Endothelial cell of umbilical vein (primary cell): ENCODE results near the gene NPTX2. TPM values are rescaled to one million over a fixed set of nuclear protein-coding genes. Genes with fewer than 3 reads are reported as not detected.

Experiments used
- BruUV-seq: library from RNA; stranded (reverse); fragments of 400-500 nt; replicated peaks from 2 replicates; lab custom pipeline; 2021; lab: Mats Ljungman, UMichigan
- CTCF ChIA-PET: fragments of 300-600, 350-600 bp; sonication (Branson Sonifier 250); formaldehyde crosslinking; loops from one replicate; lab custom pipeline; 2021; ENCODE audit warnings: antibody characterized with exemption, inconsistent platforms; lab: Charles Lee
- POLR2A ChIA-PET: fragments of 300-600, 350-600 bp; sonication (Branson Sonifier 250); formaldehyde crosslinking; loops from one replicate; lab custom pipeline; 2021; ENCODE audit warnings: antibody characterized with exemption, inconsistent platforms; lab: Charles Lee
- DNase-seq: peaks from one replicate; pipeline ENCODE4 v3.0.0-alpha.2; 2011; ENCODE audit warnings: low read depth, low spot score
- FAIRE-seq: peaks from 2 replicates; lab custom pipeline; 2011; peaks lifted over from hg19 to GRCh38; lab: Jason Lieb, UNC
- H2AFZ ChIP-seq: 2 replicates; pipeline ENCODE4 v1.6.0; 2012; ENCODE audit warnings: low read depth, low read length, control low read depth, inconsistent platforms
- H3K27ac ChIP-seq: 2 replicates; pipeline ENCODE4 v1.5.1; 2011; ENCODE audit warnings: low read depth, mild to moderate bottlenecking, control low read depth, low read length, moderate library complexity; ENCODE audit not compliant: insufficient read depth
- H3K27me3 ChIP-seq, 2 experiments: 2 replicates each; pipeline versions ENCODE4 v1.6.0 to v1.6.1; 2011; ENCODE audit warnings: low read length in 2 of 2, mixed read lengths in 1 of 2; ENCODE audit not compliant: control insufficient read depth in 2 of 2, insufficient read depth in 2 of 2
- H3K36me3 ChIP-seq, 2 experiments: 2 replicates in 1 of 2; 3 replicates in 1 of 2; pipeline ENCODE4 v1.5.1; 2011; ENCODE audit warnings: low read length in 2 of 2, mild to moderate bottlenecking in 1 of 2, moderate library complexity in 1 of 2; ENCODE audit not compliant: control insufficient read depth in 2 of 2, insufficient read depth in 2 of 2; ENCODE audit errors: extremely low read depth in 1 of 2
- H3K4me1 ChIP-seq: 3 replicates; pipeline ENCODE4 v1.5.1; 2011; ENCODE audit warnings: mild to moderate bottlenecking, low read length; ENCODE audit not compliant: control insufficient read depth, insufficient read depth; ENCODE audit errors: extremely low read depth
- H3K4me2 ChIP-seq: 2 replicates; pipeline ENCODE4 v1.6.1; 2011; ENCODE audit warnings: low read length, control low read depth, mixed read lengths; ENCODE audit not compliant: insufficient read depth
- H3K4me3 ChIP-seq, 3 experiments: fragments of 200-600 bp in 1 of 3; sonication (generic), shearing (Covaris generic) in 1 of 3; replicated peaks in 1 of 3; 2 replicates each; pipeline ENCODE4 v1.5.1; 2011 to 2016; ENCODE audit warnings: control low read depth in 3 of 3, low read length in 3 of 3, mild to moderate bottlenecking in 2 of 3, inconsistent platforms in 1 of 3, low read depth in 1 of 3, moderate library complexity in 1 of 3; ENCODE audit not compliant: insufficient read depth in 1 of 3
- H3K79me2 ChIP-seq: 2 replicates; pipeline ENCODE4 v1.6.0; 2012; ENCODE audit warnings: low read length, inconsistent platforms; ENCODE audit not compliant: control insufficient read depth, insufficient read depth
- H3K9ac ChIP-seq: replicated peaks from 2 replicates; pipeline ENCODE3; 2011; ENCODE audit warnings: low read length, control low read depth; ENCODE audit not compliant: insufficient read depth; ENCODE audit errors: extremely low read depth
- H3K9me1 ChIP-seq: replicated peaks from 3 replicates; pipeline ENCODE4 v1.6.0; 2011; ENCODE audit warnings: mild to moderate bottlenecking, low read length; ENCODE audit not compliant: control insufficient read depth, insufficient read depth; ENCODE audit errors: extremely low read depth
- H3K9me3 ChIP-seq: replicated peaks from 2 replicates; pipeline ENCODE4 v1.5.1; 2012; ENCODE audit warnings: low read length, inconsistent platforms; ENCODE audit not compliant: control insufficient read depth, insufficient read depth
- H4K20me1 ChIP-seq: replicated peaks from 2 replicates; pipeline ENCODE3; 2011; ENCODE audit warnings: mild to moderate bottlenecking, low read length; ENCODE audit not compliant: control insufficient read depth, insufficient read depth; ENCODE audit errors: extremely low read depth
- CTCF ChIP-seq, 2 donors: IDR thresholded peaks; 1 replicate in 1 of 2; 2 replicates in 1 of 2; pipeline ENCODE4 v1.5.1; 2011; ENCODE audit warnings: low read length in 2 of 2, mild to moderate bottlenecking in 2 of 2, moderate library complexity in 2 of 2, control low read depth in 1 of 2, inconsistent platforms in 1 of 2, low read depth in 1 of 2; ENCODE audit not compliant: insufficient read depth in 1 of 2; ENCODE audit errors: extremely low read depth in 1 of 2
- EZH2 ChIP-seq: IDR thresholded peaks from 2 replicates; pipeline ENCODE4 v1.6.1; 2012; ENCODE audit warnings: borderline replicate concordance, low read depth, mild to moderate bottlenecking, moderate library complexity, low read length, inconsistent platforms; ENCODE audit not compliant: severe bottlenecking
- FOS ChIP-seq: IDR thresholded peaks from 2 replicates; pipeline ENCODE4 v1.6.1; 2011; ENCODE audit warnings: mild to moderate bottlenecking, low read length, moderate library complexity, borderline replicate concordance; ENCODE audit not compliant: insufficient read depth
- GATA2 ChIP-seq: IDR thresholded peaks from 2 replicates; pipeline ENCODE4 v1.7.0; 2011; ENCODE audit warnings: low read depth, mild to moderate bottlenecking, moderate library complexity, mixed read lengths, low read length; ENCODE audit not compliant: insufficient read length, insufficient read depth
- JUN ChIP-seq: IDR thresholded peaks from 2 replicates; pipeline ENCODE4 v1.6.1; 2011; ENCODE audit warnings: borderline replicate concordance, low read depth; ENCODE audit not compliant: insufficient read length, insufficient read depth
- MAX ChIP-seq: IDR thresholded peaks from 2 replicates; pipeline ENCODE4 v1.6.1; 2011; ENCODE audit not compliant: insufficient read depth, insufficient read length
- MYC ChIP-seq: IDR thresholded peaks from one replicate; pipeline ENCODE4 v1.6.1; 2011; ENCODE audit warnings: mild to moderate bottlenecking, low read depth, low read length
- POLR2A ChIP-seq: IDR thresholded peaks from 2 replicates; pipeline ENCODE4 v1.6.1; 2012; ENCODE audit warnings: low read depth, mild to moderate bottlenecking, control low read depth, low read length
- POLR2AphosphoS5 ChIP-seq: IDR thresholded peaks from 2 replicates; pipeline ENCODE4 v1.6.1; 2012; ENCODE audit warnings: low read depth, mild to moderate bottlenecking, control low read depth, low read length, moderate library complexity; ENCODE audit not compliant: insufficient read depth
- dilution Hi-C: fragments of 300-500 bp; cut with MboI; formaldehyde crosslinking; loops from one replicate; pipeline ENCODE4 v1.15.0; 2019; ENCODE audit warnings: low sequenced_read_pairs; ENCODE audit not compliant: extremely low pct_ligation_motif_present
- intact Hi-C: fragments of 100-400 bp; cut with micrococcal nuclease; formaldehyde crosslinking; loops from one replicate; pipeline ENCODE4 v1.10.0; 2022
- polyA plus RNA-seq, 4 experiments: library from polyadenylated mRNA; depleted of rRNA in 3 of 4; stranded (reverse) in 3 of 4; unstranded in 1 of 4; fragments of >200 nt; gene quantifications; 2 replicates each; pipeline versions ENCODE4 v1.2.1 to v1.2.3, GENCODE V29; 2011 to 2012; ENCODE audit warnings: missing spikeins in 1 of 4
- total RNA-seq: library from RNA; stranded (reverse); gene quantifications from 2 replicates; pipeline ENCODE4 v1.2.3, GENCODE V29; 2021

Gene NPTX2
- total and polyA plus RNA-seq, 2 donors (not counting 3 experiments of a cell fraction or from before 2014, with no cell fraction given), result 0.15 to 0.53 TPM

- Histone ChIP-seq H3K79me2 (no peaks in the 10 kb centered on the region), H3K9me3 (no peaks in the 10 kb centered on the region), H3K9me1 (no peaks in the 10 kb centered on the region), H3K4me3 (no peak overlapping the region), H2AFZ (no peak overlapping the region), H3K27me3 (no peaks in the 10 kb centered on the region), H3K4me1 (no peaks in the 10 kb centered on the region), H3K36me3 (no peaks in the 10 kb centered on the region), H3K27ac (no peak overlapping the region), H3K4me2 (no peak overlapping the region), H4K20me1 (no peaks in the 10 kb centered on the region), H3K9ac (no peak overlapping the region)
- intact Hi-C loops, result no loop called here
- POLR2A ChIA-PET, result no interaction called here
- no TSS peak for BruUV-seq
- FAIRE-seq (no peak), DNase-seq (no peak)
- dilution Hi-C loops, result no loop called here
- TF ChIP-seq JUN (no peak), MYC (no peak), EZH2 (no peak), POLR2AphosphoS5 (no peak), GATA2 (no peak), CTCF (IDR thresholded peaks at IDR 0.05; ENCODE audit: extremely low read depth in 1 of 2, insufficient read depth in 1 of 2, low read depth in 1 of 2, low read length in 2 of 2) (no peak), MAX (no peak), POLR2A (no peak), FOS (no peak)
- CTCF ChIA-PET, result no interaction called here
Observed at GRCh38 chr7:98653601-98654310, 36.7 kb downstream of the NPTX2 start.
